VCaP (cell line): ENCODE results near the gene PEX6.
"Not testable (repeated sequence)": the region's sequence is repeated elsewhere in the genome, so short reads cannot be mapped to it uniquely, and the experiment has no call there.

Experiments used
- H3K27ac ChIP-seq: fragments of 450-650 bp; 2 replicates; pipeline ENCODE4 v1.5.1; 2017
- CTCF ChIP-seq: fragments of 450-650 bp; conservative IDR thresholded peaks from 2 replicates; pipeline ENCODE4 v1.5.1; 2017; ENCODE audit warnings: mild to moderate bottlenecking, moderate library complexity

Gene PEX6

GRCh38 chr6:42952389-42952788 lies 26.6 kb downstream of the PEX6 start:
- no peak for TF ChIP-seq CTCF
- no peak overlapping the region for H3K27ac ChIP-seq

GRCh38 chr6:42947950-42948349 lies 31.0 kb downstream of the PEX6 start:
- no peak for TF ChIP-seq CTCF
- H3K27ac ChIP-seq: no peak overlapping the region

- no peak for TF ChIP-seq CTCF
- no peak overlapping the region for H3K27ac ChIP-seq
These were observed 36.5 kb downstream of the PEX6 start for GRCh38 chr6:42942444-42942843.

- H3K27ac ChIP-seq: not testable (repeated sequence)
These were observed 37.6 kb downstream of the PEX6 start for GRCh38 chr6:42941356-42941755.

GRCh38 chr6:42940493-42941045 lies 38.4 kb downstream of the PEX6 start:
- no peak for TF ChIP-seq CTCF
- no peak overlapping the region for H3K27ac ChIP-seq

- H3K27ac ChIP-seq: no peak overlapping the region
- TF ChIP-seq CTCF: no peak
These were observed 39.2 kb downstream of the PEX6 start for GRCh38 chr6:42939810-42940167.

- TF ChIP-seq CTCF: no peak
- H3K27ac ChIP-seq: no peak overlapping the region
These were observed 39.8 kb downstream of the PEX6 start for GRCh38 chr6:42938987-42939809.

- TF ChIP-seq CTCF: no peak
- no peak overlapping the region for H3K27ac ChIP-seq
These were observed 40.6 kb downstream of the PEX6 start for GRCh38 chr6:42938428-42938796.
